Measurements from ENCODE around the gene LRPPRC. TPM values are rescaled to one million over a fixed set of nuclear protein-coding genes. Genes with fewer than 3 reads are reported as not detected.
"Not testable (repeated sequence)": the region's sequence is repeated elsewhere in the genome, so short reads cannot be mapped to it uniquely, and the experiment has no call there.

The LRPPRC gene
- 100 to 1,000 TPM in 4 of 5 donors, 10 to 100 TPM in 1; 87.2 to 109 (median 102) TPM for polyA plus RNA-seq (ENCODE audit: insufficient read depth in 1 of 5, insufficient read length in 5 of 5, low replicate concordance in 1 of 5)
- long read RNA-seq, donor 1, full-length matches to known transcripts = 9 of 50 reads
- long read RNA-seq, donor 1, partial matches to known transcripts = 41 of 50 reads
- long read RNA-seq, donor 1, other reads (novel, unspliced or antisense) = 0 of 50 reads
- long read RNA-seq, donor 2, full-length matches to known transcripts = 6 of 34 reads
- long read RNA-seq, donor 2, partial matches to known transcripts = 28 of 34 reads
- long read RNA-seq, donor 2, other reads (novel, unspliced or antisense) = 0 of 34 reads
- long read RNA-seq, donor 3, full-length matches to known transcripts = 8 of 67 reads
- long read RNA-seq, donor 3, partial matches to known transcripts = 59 of 67 reads
- long read RNA-seq, donor 3, other reads (novel, unspliced or antisense) = 0 of 67 reads
- long read RNA-seq, donor 4, full-length matches to known transcripts = 5 of 25 reads
- long read RNA-seq, donor 4, partial matches to known transcripts = 20 of 25 reads
- long read RNA-seq, donor 4, other reads (novel, unspliced or antisense) = 0 of 25 reads
- long read RNA-seq, donor 5, full-length matches to known transcripts = 11 of 66 reads
- long read RNA-seq, donor 5, partial matches to known transcripts = 55 of 66 reads
- long read RNA-seq, donor 5, other reads (novel, unspliced or antisense) = 0 of 66 reads
- long read RNA-seq, donor 6, full-length matches to known transcripts = 12 of 107 reads
- long read RNA-seq, donor 6, partial matches to known transcripts = 95 of 107 reads
- long read RNA-seq, donor 6, other reads (novel, unspliced or antisense) = 0 of 107 reads
- long read RNA-seq, donor 7, full-length matches to known transcripts = 13 of 34 reads
- long read RNA-seq, donor 7, partial matches to known transcripts = 21 of 34 reads
- long read RNA-seq, donor 7, other reads (novel, unspliced or antisense) = 0 of 34 reads
- long read RNA-seq, donor 8, full-length matches to known transcripts = 3 of 21 reads
- long read RNA-seq, donor 8, partial matches to known transcripts = 18 of 21 reads
- long read RNA-seq, donor 8, other reads (novel, unspliced or antisense) = 0 of 21 reads

- peak; percentile 93 to 96 for DNase-seq
Measured at GRCh38 chr2:43995733-43996533, at the start of gene LRPPRC. TSS of gene LRPPRC (minus strand) at chr2:43995989. CDS start at chr2:43995947, 42 bp downstream.

- DNase-seq = no peak
Measured at GRCh38 chr2:44045061-44045460, 49.3 kb upstream of the LRPPRC start.

GRCh38 chr2:44044281-44044720, 48.5 kb upstream of the LRPPRC start:
- DNase-seq = peak; percentile 55 to 76

- DNase-seq = no peak
Measured at GRCh38 chr2:44040365-44040764, 44.6 kb upstream of the LRPPRC start.

- no peak for DNase-seq
Measured at GRCh38 chr2:44038277-44038676, 42.5 kb upstream of the LRPPRC start.

GRCh38 chr2:44037221-44037620, 41.4 kb upstream of the LRPPRC start:
- no peak for DNase-seq

- no peak for DNase-seq
Measured at GRCh38 chr2:44033947-44034346, 38.2 kb upstream of the LRPPRC start.

- DNase-seq = not testable (repeated sequence)
Measured at GRCh38 chr2:44027076-44027475, 31.3 kb upstream of the LRPPRC start.

- DNase-seq = peak; percentile 15 to 45
Measured at GRCh38 chr2:44016282-44016681, 20.5 kb upstream of the LRPPRC start.

- no peak for DNase-seq
Measured at GRCh38 chr2:44015239-44015638, 19.4 kb upstream of the LRPPRC start.

GRCh38 chr2:44013205-44013604, 17.4 kb upstream of the LRPPRC start:
- not testable (repeated sequence) for DNase-seq

- no peak for DNase-seq
Measured at GRCh38 chr2:44010266-44010665, 14.5 kb upstream of the LRPPRC start.

GRCh38 chr2:44009136-44009735, 13.4 kb upstream of the LRPPRC start:
- DNase-seq = no peak

- DNase-seq = no peak
Measured at GRCh38 chr2:44005846-44006245, 10.1 kb upstream of the LRPPRC start.

- DNase-seq = no peak
Measured at GRCh38 chr2:44004735-44005602, 9.2 kb upstream of the LRPPRC start.

GRCh38 chr2:44001716-44002115, 5.9 kb upstream of the LRPPRC start:
- no peak for DNase-seq

- no peak for DNase-seq
Measured at GRCh38 chr2:43998263-43998662, 2.5 kb upstream of the LRPPRC start.

- DNase-seq = no peak
Measured at GRCh38 chr2:43993437-43993836, 2.4 kb downstream of the LRPPRC start.

GRCh38 chr2:43989545-43989944, 6.2 kb downstream of the LRPPRC start:
- DNase-seq = no peak

GRCh38 chr2:43986600-43986999, 9.2 kb downstream of the LRPPRC start:
- no peak for DNase-seq

All from right lung (tissue), 10 donors.